Measurements from ENCODE around the gene APBA2. TPM values are rescaled to one million over a fixed set of nuclear protein-coding genes. Genes with fewer than 3 reads are reported as not detected.

Gene APBA2
- total and polyA plus RNA-seq, 2 of the 13 experiments (the other 11 are each of a cell fraction or from before 2014, with no cell fraction given): 0.62 to 2.3 TPM

DNA sequence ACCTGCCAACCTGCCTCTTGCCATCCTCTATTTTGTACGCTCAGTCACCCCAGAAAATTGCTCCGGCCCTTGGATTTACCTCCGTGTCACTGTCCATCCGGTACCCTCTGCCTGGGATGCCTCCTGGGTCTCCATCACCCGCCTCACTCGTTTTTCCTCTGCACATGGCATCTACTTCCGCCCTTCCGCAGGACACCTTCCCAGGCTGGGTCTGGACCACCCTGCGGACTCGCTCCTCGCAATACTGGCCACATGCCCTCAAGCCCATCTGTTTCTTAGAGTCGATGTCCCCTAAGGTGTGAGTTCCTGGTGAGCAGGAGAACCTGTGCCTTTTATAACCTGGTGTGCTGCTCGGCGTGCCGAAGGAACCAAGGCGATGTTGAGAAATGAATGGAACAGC is 58.5 kb downstream of the APBA2 start:
- intact Hi-C loops (cut with micrococcal nuclease; ENCODE audit: unreplicated experiment): no loop called here
- FAIRE-seq (no peak), ATAC-seq (no peak), DNase-seq (ENCODE audit: low spot score) (no peak)
- no peak overlapping the region for H3K9ac ChIP-seq (ENCODE audit: insufficient read depth, low read depth, low read length)
- H3K4me2 ChIP-seq (ENCODE audit: low read depth, low read length): no peak overlapping the region
- H3K27me3 ChIP-seq (ENCODE audit: control insufficient read depth in 1 of 2, insufficient read depth in 2 of 2, low read length in 2 of 2): no peaks in the 10 kb centered on the region; a peak in 1 of 5 replicates
- H3K9me3 ChIP-seq (ENCODE audit: low read length): no peaks in the 10 kb centered on the region
- H3K4me3 ChIP-seq (replicated peaks in 1 of 3; ENCODE audit: insufficient read depth in 1 of 3, low read depth in 2 of 3, low read length in 3 of 3): no peak overlapping the region
- ChIA-PET POLR2A (no interaction called here), CTCF (ENCODE audit: low intra/inter-chr PET ratio, low total read pairs) (no interaction called here)
- TF ChIP-seq CENPT (CRISPR knock-in tag; IDR thresholded peaks at IDR 0.05; ENCODE audit: low read depth) (no peak), ZNF605 (CRISPR knock-in tag; IDR thresholded peaks at IDR 0.05) (no peak), MZF1 (CRISPR knock-in tag; IDR thresholded peaks at IDR 0.05; ENCODE audit: borderline replicate concordance) (no peak), GPN1 (CRISPR knock-in tag; IDR thresholded peaks at IDR 0.05; ENCODE audit: borderline replicate concordance) (no peak), POLR2A (IDR thresholded peaks at IDR 0.05; ENCODE audit: insufficient read depth in 1 of 2, low read depth in 2 of 2, low read length in 2 of 2) (no peak)
- TF ChIP-seq, protein P1, sequence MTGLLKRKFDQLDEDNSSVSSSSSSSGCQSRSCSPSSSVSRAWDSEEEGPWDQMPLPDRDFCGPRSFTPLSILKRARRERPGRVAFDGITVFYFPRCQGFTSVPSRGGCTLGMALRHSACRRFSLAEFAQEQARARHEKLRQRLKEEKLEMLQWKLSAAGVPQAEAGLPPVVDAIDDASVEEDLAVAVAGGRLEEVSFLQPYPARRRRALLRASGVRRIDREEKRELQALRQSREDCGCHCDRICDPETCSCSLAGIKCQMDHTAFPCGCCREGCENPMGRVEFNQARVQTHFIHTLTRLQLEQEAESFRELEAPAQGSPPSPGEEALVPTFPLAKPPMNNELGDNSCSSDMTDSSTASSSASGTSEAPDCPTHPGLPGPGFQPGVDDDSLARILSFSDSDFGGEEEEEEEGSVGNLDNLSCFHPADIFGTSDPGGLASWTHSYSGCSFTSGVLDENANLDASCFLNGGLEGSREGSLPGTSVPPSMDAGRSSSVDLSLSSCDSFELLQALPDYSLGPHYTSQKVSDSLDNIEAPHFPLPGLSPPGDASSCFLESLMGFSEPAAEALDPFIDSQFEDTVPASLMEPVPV (CRISPR knock-in tag; IDR thresholded peaks at IDR 0.05): no peak
- TF ChIP-seq, protein P2, sequence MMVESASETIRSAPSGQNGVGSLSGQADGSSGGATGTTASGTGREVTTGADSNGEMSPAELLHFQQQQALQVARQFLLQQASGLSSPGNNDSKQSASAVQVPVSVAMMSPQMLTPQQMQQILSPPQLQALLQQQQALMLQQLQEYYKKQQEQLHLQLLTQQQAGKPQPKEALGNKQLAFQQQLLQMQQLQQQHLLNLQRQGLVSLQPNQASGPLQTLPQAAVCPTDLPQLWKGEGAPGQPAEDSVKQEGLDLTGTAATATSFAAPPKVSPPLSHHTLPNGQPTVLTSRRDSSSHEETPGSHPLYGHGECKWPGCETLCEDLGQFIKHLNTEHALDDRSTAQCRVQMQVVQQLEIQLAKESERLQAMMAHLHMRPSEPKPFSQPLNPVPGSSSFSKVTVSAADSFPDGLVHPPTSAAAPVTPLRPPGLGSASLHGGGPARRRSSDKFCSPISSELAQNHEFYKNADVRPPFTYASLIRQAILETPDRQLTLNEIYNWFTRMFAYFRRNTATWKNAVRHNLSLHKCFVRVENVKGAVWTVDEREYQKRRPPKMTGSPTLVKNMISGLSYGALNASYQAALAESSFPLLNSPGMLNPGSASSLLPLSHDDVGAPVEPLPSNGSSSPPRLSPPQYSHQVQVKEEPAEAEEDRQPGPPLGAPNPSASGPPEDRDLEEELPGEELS (CRISPR knock-in tag; IDR thresholded peaks at IDR 0.05): no peak
- no peaks in the 10 kb centered on the region for H3K79me2 ChIP-seq (ENCODE audit: insufficient read depth, low read length)
- H4K20me1 ChIP-seq (ENCODE audit: insufficient read depth, low read length): no peaks in the 10 kb centered on the region
- H3K27ac ChIP-seq (ENCODE audit: extremely low read length, insufficient read depth, low read length): no peak overlapping the region
- no peak overlapping the region for H2AFZ ChIP-seq (ENCODE audit: low read length)
- BruUV-seq (replicated peaks): no TSS peak
- H3K4me1 ChIP-seq (ENCODE audit: insufficient read depth, low read length): no peaks in the 10 kb centered on the region
- in situ Hi-C loops (cut with HindIII; ENCODE audit: extremely low pct_ligation_motif_present, low pct_unique_long_range_greater_than_20kb): no loop called here
- WGBS (ENCODE audit: low lambda C conversion rate): 74% methylated on average over 16 of the region's 16 CpGs
- no peaks in the 10 kb centered on the region for H3K36me3 ChIP-seq (replicated peaks in 1 of 2; ENCODE audit: control insufficient read depth in 1 of 2, insufficient read depth in 2 of 2, low read length in 2 of 2)

Measured in HepG2 (cell line).